Activated naive CD4-positive, alpha-beta T cell treated with anti-CD3 and anti-CD28 coated beads for 36 hours (primary cell): ENCODE results near the gene CTRB1. TPM values are rescaled to one million over a fixed set of nuclear protein-coding genes. Genes with fewer than 3 reads are reported as not detected.
"Not testable (repeated sequence)": the region's sequence is repeated elsewhere in the genome, so short reads cannot be mapped to it uniquely, and the experiment has no call there.

Experiments
- CTCF ChIA-PET: fragments of 350-600 bp; sonication (Branson Sonifier 250); formaldehyde crosslinking; loops from one replicate; lab custom pipeline; 2021; ENCODE audit warnings: antibody characterized with exemption; lab: Charles Lee
- DNase-seq: peaks from one replicate; pipeline ENCODE4 v3.0.0-alpha.2; 2020
- H3K27ac Mint-ChIP-seq: one replicate; pipeline ENCODE4 v1.8.0; 2021; ENCODE audit warnings: mild to moderate bottlenecking, mixed read lengths
- H3K27me3 Mint-ChIP-seq: one replicate; pipeline ENCODE4 v1.8.0; 2021; ENCODE audit warnings: low read depth, mixed read lengths
- H3K36me3 Mint-ChIP-seq: one replicate; pipeline ENCODE4 v1.8.0; 2021; ENCODE audit warnings: low read depth, mixed read lengths
- H3K4me1 Mint-ChIP-seq: one replicate; pipeline ENCODE4 v1.8.0; 2021; ENCODE audit warnings: low read depth, mixed read lengths
- H3K4me3 Mint-ChIP-seq: one replicate; pipeline ENCODE4 v1.8.0; 2021; ENCODE audit warnings: mild to moderate bottlenecking, moderate library complexity, mixed read lengths
- H3K9me3 Mint-ChIP-seq: one replicate; pipeline ENCODE4 v1.8.0; 2021; ENCODE audit warnings: mixed read lengths
- intact Hi-C: fragments of 100-400 bp; cut with micrococcal nuclease; formaldehyde crosslinking; loops from one replicate; pipeline ENCODE4 v1.15.1; 2023
- total RNA-seq, 2 experiments: library from RNA; stranded (reverse); gene quantifications; one replicate each; pipeline ENCODE4 v1.2.3, GENCODE V29; 2021

CTRB1 gene
- total RNA-seq, 2 experiments from 2014 or later, result not detected

- no peak for DNase-seq
- Mint-ChIP-seq H3K4me3 (peak overlapping the region; percentile 42), H3K27me3 (peaks cover 35% of the 10 kb centered on the region), H3K36me3 (no peaks in the 10 kb centered on the region), H3K9me3 (no peaks in the 10 kb centered on the region), H3K27ac (no peak overlapping the region), H3K4me1 (peaks cover 2% of the 10 kb centered on the region)
- CTCF ChIA-PET, result interaction anchor here (2.0 kb wide), 1 partner anchor 31 kb away, joined by 6 read pairs; no protein-coding TSS in a partner anchor
- intact Hi-C loops, result no loop called here
Observed at GRCh38 chr16:75264999-75265910, 46.5 kb downstream of the CTRB1 start.

- CTCF ChIA-PET, result interaction anchor here (2.0 kb wide), 1 partner anchor 32 kb away, joined by 6 read pairs; no protein-coding TSS in a partner anchor
- peaks cover 2% of the 10 kb centered on the region for H3K4me1 Mint-ChIP-seq
- H3K4me3 Mint-ChIP-seq, result peak overlapping the region; percentile 58
Observed at GRCh38 chr16:75265911-75266701, 47.3 kb downstream of the CTRB1 start.

GRCh38 chr16:75266738-75267630 lies 48.2 kb downstream of the CTRB1 start:
- peaks cover 2% of the 10 kb centered on the region for H3K4me1 Mint-ChIP-seq
- no peaks in the 10 kb centered on the region for H3K9me3 Mint-ChIP-seq
- no peak overlapping the region for H3K4me3 Mint-ChIP-seq
- no peak overlapping the region for H3K27ac Mint-ChIP-seq
- intact Hi-C loops, result no loop called here
- H3K36me3 Mint-ChIP-seq, result no peaks in the 10 kb centered on the region
- CTCF ChIA-PET, result interaction anchor here (2.0 kb wide), 1 partner anchor 33 kb away, joined by 6 read pairs; no protein-coding TSS in a partner anchor
- peaks cover 35% of the 10 kb centered on the region for H3K27me3 Mint-ChIP-seq
- no peak for DNase-seq

More at GRCh38 chr16:75265911-75266701, 47.3 kb downstream of the CTRB1 start:
- H3K27ac Mint-ChIP-seq, result no peak overlapping the region
- H3K9me3 Mint-ChIP-seq, result no peaks in the 10 kb centered on the region
- no peak for DNase-seq
- no peaks in the 10 kb centered on the region for H3K36me3 Mint-ChIP-seq
- intact Hi-C loops, result no loop called here
- H3K27me3 Mint-ChIP-seq, result peaks cover 35% of the 10 kb centered on the region

GRCh38 chr16:75267631-75268264 lies 49.0 kb downstream of the CTRB1 start:
- Mint-ChIP-seq H3K9me3 (no peaks in the 10 kb centered on the region), H3K4me3 (no peak overlapping the region), H3K27ac (no peak overlapping the region), H3K27me3 (peaks cover 38% of the 10 kb centered on the region), H3K4me1 (peaks cover 2% of the 10 kb centered on the region), H3K36me3 (no peaks in the 10 kb centered on the region)
- CTCF ChIA-PET, result interaction anchor here (0.6 to 1.1 kb wide), 2 partner anchors 270 to 394 kb away, joined by 4 to 5 read pairs; partner anchors contain the start of gene ZNRF1
- no peak for DNase-seq
- intact Hi-C loops, result no loop called here

- H3K27me3 Mint-ChIP-seq, result peaks cover 28% of the 10 kb centered on the region
- intact Hi-C loops, H3K4me3 Mint-ChIP-seq, H3K36me3 Mint-ChIP-seq, H3K27ac Mint-ChIP-seq, H3K4me1 Mint-ChIP-seq, DNase-seq, H3K9me3 Mint-ChIP-seq: not testable (repeated sequence)
- CTCF ChIA-PET, result interaction anchor here (1.0 kb wide), 1 partner anchor 128 kb away, joined by 3 read pairs; no protein-coding TSS in a partner anchor
Observed at GRCh38 chr16:75269358-75269757, 50.6 kb downstream of the CTRB1 start.

- H3K4me1 Mint-ChIP-seq, result peaks cover 2% of the 10 kb centered on the region
- H3K27me3 Mint-ChIP-seq, result peaks cover 16% of the 10 kb centered on the region
- H3K36me3 Mint-ChIP-seq, result no peaks in the 10 kb centered on the region
- H3K27ac Mint-ChIP-seq, result no peak overlapping the region
- intact Hi-C loops, result no loop called here
- no peak overlapping the region for H3K4me3 Mint-ChIP-seq
- H3K9me3 Mint-ChIP-seq, result no peaks in the 10 kb centered on the region
- DNase-seq, result no peak
- CTCF ChIA-PET, result interaction anchor here (1.1 kb wide), 1 partner anchor 18 kb away, joined by 3 read pairs; no protein-coding TSS in a partner anchor
Observed at GRCh38 chr16:75271441-75272096, 52.8 kb downstream of the CTRB1 start.

GRCh38 chr16:75272097-75272551 lies 53.3 kb downstream of the CTRB1 start:
- Mint-ChIP-seq H3K27me3 (peaks cover 15% of the 10 kb centered on the region), H3K4me3 (no peak overlapping the region), H3K9me3 (no peaks in the 10 kb centered on the region), H3K27ac (no peak overlapping the region), H3K36me3 (no peaks in the 10 kb centered on the region), H3K4me1 (peaks cover 2% of the 10 kb centered on the region)
- DNase-seq, result no peak
- CTCF ChIA-PET, result interaction anchor here (1.1 kb wide), 1 partner anchor 19 kb away, joined by 3 read pairs; no protein-coding TSS in a partner anchor
- intact Hi-C loops, result no loop called here

DNA sequence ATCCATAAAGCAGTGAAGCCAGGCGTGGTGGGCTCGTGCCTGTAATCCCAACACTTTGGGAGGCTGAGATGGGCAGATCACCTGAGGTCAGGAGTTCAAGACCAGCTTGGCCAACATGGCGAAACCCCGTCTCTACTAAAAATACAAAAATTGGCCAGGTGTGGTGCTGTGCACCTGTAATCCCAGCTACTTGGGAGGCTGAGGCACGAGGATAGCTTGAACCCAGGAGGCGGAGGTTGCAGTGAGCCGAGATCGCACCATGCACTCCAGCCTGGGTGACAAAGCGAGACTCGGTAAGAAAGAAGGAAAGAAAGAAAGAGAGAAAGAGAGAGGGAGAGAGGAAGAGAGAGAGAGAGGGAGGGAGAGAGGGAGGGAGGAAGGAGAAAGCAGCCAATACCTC lies 53.8 kb downstream of the CTRB1 start:
- CTCF ChIA-PET, H3K36me3 Mint-ChIP-seq, H3K9me3 Mint-ChIP-seq, H3K27ac Mint-ChIP-seq, H3K4me1 Mint-ChIP-seq, intact Hi-C loops, DNase-seq, H3K4me3 Mint-ChIP-seq: not testable (repeated sequence)
- peaks cover 15% of the 10 kb centered on the region for H3K27me3 Mint-ChIP-seq

- H3K4me1 Mint-ChIP-seq, result peaks cover 2% of the 10 kb centered on the region
- no peaks in the 10 kb centered on the region for H3K9me3 Mint-ChIP-seq
- CTCF ChIA-PET, result interaction anchor here (0.6 kb wide), 1 partner anchor 119 kb away, joined by 3 read pairs; no protein-coding TSS in a partner anchor
- H3K36me3 Mint-ChIP-seq, result no peaks in the 10 kb centered on the region
- H3K4me3 Mint-ChIP-seq, result no peak overlapping the region
- no peak for DNase-seq
- H3K27me3 Mint-ChIP-seq, result peaks cover 15% of the 10 kb centered on the region
- H3K27ac Mint-ChIP-seq, result no peak overlapping the region
- intact Hi-C loops, result no loop called here
Observed at GRCh38 chr16:75273054-75273925, 54.5 kb downstream of the CTRB1 start.
